ENCODE data around the gene KCNQ1.

Gene KCNQ1

DNA sequence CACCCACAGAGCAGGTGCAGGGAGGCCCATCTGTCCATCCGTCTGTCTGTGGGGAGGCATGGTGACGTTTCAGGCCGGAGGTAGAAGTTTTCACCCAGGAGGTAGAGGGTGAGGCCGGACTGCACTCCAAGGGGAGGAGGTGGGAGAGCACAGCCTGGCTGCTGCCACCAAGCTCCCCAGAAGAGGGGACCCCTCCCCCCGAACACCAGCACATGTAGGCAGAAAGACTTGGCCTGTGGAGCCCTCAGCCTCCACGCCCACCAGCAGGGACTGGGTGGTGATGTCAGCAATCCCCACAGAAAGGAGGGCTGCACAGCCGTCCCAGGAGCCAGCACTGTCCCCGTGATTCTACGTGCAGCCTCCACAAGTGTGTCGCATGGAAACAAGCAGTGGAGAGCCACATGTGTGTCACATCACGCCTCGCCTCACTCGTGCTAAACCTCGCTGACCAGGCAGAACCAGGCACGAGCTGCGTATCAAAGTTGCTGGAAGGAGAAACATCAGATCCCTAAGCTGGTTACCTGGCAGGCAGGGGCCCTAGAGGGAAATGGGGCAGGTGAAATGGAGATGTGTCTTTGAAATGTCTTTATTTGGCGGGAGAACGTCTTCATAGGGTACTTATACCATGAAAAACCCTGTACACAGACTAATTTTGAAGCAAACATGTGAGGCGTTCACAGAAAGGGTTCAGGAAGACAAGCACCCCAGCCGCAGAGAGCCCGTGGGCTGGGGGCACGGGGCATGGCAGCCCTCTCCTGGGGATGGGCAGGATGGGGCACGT lies 391.7 kb downstream of the KCNQ1 start:
- no peak for DNase-seq

DNA sequence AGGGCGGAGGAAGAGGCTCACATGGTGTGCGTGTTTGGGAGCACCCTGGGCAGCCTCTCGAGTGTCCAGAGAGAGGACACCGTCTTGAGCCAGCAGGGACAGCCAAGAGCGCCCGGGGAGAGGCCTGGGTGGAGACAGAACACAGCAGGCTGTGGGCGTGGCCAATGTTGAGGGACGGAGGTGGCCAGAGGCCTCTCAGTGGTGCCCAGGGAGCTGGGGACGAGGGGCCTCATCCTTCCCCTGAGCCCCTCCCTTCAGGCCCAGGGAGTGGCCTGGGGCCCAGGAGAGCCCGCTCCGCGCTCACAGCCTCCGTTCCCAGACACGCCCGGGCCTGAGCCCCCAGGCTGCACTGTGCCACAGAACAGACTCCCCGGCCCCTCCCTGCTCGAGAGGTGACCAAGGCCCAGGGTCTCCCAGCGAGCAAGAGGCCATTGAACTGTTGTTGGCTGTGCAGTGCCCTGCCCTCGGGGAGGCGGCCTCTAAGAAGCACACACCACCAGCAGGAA lies 392.3 kb downstream of the KCNQ1 start:
- DNase-seq: no peak

DNA sequence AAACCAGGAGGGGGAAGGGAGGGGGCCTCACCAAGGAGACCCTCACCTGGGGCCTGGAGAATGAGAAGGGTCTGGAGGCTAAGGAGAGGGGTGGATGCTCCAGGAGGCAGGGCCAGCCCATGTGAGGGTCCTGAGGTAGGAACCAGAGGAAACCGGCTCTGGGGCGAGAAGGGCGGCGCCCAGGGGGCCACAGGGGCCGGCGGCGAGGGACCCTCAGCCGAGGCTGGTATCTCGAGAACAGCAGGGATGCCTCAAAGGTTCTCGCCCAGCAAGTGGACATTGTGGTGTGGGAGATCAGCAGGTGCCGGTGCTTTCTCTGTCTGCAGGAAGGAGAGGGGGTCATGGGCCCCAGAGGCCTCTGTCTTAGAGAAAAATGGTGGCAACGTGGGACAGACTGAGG lies 392.8 kb downstream of the KCNQ1 start:
- DNase-seq: no peak

DNA sequence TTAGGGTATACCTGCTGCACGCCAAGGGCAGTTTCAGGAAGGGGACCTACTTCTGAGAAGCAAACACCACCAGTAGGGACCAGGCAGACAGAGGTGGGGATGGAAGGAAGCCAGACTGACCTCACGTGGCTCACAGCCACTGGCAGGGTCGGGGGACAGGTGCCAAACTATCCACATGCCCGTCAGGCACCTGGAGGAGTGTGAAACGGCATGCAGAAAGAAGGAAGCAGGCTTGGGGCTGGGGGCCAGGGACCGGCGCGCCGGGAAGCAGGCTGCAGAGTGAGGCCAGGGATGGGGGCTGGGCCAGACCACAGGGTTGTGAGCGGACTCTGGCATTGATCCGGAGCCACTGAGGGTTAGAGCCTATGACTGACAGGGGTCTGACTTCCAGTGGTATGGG lies 393.3 kb downstream of the KCNQ1 start:
- DNase-seq: no peak

DNA sequence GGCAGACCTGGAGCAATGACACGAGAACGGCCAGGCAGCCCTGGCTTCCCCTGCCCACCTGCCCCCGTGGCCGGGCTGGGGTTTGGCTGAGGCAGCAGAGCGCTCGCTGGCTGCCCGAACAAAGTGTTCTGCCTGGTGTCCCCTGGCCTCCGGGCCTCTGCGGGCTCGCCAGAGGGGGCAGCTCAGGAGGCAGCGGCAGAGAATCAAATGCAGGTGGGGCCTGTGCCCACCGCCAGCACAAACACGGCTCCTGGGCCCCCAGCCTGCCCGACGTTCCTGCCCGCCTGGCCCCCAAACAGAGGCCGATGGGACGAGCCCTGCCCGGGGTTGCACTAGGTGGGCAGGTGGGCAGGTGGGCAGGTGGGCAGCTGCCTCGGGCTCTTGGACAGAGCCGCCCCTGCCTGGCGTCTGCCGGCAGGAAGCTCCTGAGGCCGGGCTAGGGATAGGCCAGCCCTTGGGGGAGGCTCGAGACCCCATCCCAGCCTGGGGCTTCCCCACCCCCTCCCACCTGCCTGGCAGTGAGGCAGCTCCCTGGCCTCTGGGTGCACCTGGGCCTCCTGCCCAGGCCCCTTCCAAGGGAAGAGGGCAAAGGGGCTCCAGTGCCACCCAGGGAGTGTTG lies 394.0 kb downstream of the KCNQ1 start:
- DNase-seq: no peak

DNA sequence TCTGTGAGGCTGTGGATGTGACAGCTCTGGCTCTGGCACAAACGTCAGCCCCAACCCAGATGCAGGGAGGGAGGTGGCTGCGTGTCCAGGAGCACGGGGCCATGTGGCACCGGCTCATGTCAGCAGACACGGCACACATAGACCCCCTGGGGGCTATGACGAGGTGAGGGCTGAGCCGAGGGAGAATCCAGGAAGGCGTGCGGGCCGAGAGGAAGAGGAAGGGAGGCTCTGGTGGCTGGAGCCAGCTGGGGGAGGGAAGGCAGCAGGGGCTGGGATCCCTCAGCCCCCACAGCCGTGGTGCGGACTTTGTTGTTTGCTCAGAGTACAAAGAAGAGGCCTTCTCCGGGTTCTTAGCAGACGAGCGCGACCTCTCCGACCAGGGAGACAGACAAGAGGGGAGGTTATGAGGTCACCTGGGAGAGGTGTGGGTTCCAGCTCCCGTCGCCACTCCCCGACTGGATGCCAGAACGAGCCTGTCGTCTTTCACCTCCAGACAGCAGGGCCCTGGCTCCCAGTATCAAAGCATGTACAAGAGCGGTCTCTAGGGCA lies 394.7 kb downstream of the KCNQ1 start:
- no peak for DNase-seq

DNA sequence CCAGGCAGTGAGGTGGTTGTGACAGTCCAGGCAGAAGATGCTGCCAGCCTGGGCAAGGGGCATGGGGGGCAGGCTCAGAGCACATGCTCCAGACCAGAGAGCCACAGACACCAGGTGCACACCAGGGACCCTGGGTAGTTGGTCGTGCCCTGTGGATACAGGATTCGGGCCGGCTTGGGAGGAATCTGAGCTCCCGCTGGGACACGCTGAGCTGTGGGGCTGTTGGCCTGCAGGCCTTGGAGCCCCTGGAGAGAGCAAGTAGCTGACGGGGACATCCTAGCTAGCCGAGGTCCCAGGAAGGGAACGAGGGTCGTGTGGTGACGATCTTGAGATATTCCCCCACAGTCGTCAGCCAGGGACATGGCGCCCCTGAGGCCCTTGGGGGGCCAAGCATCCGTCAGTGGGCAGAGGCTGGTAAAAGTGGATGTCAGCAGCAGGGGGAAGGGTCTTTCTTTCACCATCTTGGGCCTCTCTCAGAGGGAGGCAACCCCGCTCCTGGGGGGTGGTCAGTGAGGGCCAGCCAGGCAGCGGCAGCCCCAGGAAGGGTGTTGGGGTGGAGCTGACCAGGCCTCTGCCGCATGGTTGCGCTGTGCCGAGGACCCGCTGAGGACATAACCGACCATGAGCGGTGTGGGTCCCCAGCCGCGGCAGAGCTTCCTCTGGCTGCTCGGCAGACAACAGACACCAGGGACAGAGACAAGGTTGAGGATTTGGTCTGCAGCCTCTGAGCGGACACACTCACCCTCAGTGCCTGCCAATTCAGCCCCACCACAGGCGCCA lies 396.8 kb downstream of the KCNQ1 start:
- no peak for DNase-seq

DNA sequence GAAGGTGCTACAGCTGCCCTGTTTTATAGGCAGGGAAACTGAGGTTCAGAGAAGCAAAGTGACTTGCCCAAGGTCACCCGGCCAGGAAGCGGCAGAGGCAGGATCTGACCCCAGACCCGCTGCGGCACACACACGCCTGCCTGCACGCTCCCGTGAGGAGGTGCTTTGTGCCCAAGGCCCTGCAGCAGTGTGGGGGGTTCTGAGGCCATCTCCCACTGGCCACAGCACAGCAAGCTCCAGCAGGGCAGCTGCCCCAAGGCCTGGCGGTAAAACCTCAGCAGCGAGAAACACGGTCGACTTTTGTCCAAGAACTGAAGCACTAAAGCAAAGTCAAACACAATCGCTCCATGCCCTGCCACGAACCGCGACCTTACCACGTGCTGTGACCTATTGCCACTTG lies 398.1 kb downstream of the KCNQ1 start:
- no peak for DNase-seq

DNA sequence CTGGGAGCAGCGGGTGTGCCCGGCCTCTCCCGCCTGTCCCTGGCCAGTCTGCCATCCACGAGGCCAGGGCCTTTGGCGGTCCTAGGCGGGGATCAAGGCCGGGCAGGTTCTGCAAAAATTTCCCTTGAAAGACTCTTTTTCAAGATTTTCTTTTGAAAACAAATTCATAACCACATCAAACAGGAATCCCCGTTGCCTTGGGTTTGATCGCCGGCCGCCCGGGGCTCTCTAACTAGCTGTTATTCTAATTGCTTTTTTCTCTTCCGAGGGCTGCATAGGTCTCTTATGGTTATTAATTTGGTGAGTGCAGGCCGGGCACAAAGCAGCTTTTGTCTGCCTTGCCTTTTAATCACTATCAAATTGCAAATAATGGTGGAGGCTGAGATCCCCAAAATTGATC lies 398.7 kb downstream of the KCNQ1 start:
- DNase-seq: no peak

DNA sequence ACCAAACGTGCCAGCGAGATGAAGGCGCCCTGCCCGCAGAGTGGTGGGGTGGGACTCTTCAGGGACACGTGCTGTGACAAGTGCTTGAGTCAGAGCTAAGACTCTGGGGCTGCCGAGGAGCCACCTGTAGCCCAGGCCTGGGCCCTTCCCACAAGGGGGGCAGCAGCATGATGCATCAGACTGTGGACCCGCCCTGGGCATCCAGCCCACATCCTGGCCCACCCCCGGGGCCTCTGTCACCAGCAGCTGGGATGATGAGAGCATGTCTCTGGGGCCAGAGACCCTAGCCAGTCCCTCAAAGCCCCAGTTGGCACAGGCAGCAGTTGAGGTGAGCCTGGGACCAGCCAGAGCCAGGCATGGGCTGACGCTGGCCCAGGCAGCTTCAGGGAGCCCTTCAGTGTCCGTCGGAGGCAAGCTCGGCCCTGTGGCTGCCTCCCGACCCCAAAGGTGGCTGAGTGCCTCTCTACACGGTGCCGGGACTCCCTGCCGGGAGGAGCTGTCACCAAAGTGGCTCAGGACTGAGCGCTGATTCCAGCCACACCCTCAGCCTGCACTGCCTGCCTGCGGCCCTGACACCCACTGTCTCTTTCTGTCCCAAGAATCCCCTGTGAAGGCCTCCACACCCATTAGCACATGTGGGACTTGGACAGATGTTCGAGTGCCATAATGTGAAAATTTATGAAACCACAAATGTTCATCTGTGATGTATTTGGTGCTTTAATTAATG lies 399.5 kb downstream of the KCNQ1 start:
- no peak for DNase-seq

DNA sequence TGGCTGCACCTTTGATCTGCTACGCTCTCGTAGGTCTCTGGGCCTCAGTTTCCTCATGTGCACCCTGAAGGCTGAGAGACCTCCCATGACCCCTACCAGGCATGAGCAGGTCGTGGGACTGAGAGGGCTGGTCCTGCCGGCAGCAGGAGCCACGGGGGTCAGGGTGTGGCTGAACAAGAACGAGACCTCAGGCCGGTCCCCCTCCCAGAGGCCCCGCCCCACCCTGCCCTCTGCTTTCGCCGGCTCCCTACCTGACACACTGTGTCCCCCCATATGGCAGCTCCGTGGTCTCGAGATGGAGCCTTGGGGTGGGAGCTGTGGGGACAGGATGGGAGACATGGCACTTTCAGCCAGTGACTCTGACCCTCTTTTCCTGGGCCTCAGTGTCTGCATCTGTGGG lies 400.2 kb downstream of the KCNQ1 start:
- DNase-seq: no peak

DNA sequence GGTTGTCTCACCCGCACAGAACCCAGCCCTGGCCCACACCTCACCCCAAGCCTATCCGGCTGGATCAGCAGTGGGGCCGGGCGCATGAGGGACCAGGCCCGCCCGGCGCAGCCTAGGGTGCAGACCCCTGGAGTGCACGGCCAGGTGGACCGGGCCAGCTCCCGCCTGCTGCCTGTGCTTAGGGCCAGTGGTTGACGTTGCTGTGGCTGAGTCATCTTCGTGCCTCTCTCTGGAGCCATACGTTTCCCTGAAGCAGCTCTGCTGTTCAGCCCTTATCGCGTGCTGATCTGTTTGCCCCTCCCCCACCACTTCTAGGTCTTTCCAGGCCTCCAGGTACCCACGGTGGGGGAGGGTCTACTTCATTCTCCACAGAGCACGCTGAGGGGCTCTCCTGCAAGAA lies 401.2 kb downstream of the KCNQ1 start:
- no peak for DNase-seq

DNA sequence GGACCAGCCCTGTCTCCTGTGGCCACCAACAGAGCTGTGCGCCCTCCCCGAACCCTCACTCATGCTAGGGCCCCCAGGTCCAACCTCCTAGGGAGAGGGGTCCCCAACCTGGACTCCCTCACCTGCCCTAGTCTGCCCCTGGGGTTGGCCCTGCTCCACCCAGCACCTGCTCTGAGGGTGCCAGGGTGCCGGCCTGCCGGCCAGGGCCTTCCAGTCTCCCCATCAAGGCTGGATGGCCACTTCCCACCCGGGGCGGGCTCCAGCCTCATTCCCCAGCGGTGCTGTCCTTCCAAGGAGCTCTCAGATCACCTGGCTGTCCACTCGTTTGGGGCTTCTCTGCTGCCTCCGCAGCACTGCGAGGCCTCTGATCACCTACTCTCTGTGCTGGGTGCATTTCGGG lies 401.7 kb downstream of the KCNQ1 start:
- DNase-seq: no peak

DNA sequence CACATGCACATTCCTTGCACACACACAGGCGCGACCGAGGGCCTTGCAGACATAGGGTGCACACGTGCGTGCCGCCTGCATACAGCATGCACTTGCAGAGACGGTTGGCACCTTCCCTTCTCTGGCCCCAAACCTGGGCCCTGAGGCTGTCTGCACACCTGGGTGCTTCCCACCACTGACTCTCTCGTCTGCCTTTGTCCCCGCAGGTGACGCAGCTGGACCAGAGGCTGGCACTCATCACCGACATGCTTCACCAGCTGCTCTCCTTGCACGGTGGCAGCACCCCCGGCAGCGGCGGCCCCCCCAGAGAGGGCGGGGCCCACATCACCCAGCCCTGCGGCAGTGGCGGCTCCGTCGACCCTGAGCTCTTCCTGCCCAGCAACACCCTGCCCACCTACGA lies 402.8 kb downstream of the KCNQ1 start:
- no peak for DNase-seq

DNA sequence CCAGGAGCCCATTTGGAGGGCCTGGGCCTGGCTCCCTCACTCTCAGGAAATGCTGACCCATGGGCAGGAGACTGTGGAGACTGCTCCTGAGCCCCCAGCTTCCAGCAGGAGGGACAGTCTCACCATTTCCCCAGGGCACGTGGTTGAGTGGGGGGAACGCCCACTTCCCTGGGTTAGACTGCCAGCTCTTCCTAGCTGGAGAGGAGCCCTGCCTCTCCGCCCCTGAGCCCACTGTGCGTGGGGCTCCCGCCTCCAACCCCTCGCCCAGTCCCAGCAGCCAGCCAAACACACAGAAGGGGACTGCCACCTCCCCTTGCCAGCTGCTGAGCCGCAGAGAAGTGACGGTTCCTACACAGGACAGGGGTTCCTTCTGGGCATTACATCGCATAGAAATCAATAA lies 403.7 kb downstream of the KCNQ1 start:
- no peak for DNase-seq

DNA sequence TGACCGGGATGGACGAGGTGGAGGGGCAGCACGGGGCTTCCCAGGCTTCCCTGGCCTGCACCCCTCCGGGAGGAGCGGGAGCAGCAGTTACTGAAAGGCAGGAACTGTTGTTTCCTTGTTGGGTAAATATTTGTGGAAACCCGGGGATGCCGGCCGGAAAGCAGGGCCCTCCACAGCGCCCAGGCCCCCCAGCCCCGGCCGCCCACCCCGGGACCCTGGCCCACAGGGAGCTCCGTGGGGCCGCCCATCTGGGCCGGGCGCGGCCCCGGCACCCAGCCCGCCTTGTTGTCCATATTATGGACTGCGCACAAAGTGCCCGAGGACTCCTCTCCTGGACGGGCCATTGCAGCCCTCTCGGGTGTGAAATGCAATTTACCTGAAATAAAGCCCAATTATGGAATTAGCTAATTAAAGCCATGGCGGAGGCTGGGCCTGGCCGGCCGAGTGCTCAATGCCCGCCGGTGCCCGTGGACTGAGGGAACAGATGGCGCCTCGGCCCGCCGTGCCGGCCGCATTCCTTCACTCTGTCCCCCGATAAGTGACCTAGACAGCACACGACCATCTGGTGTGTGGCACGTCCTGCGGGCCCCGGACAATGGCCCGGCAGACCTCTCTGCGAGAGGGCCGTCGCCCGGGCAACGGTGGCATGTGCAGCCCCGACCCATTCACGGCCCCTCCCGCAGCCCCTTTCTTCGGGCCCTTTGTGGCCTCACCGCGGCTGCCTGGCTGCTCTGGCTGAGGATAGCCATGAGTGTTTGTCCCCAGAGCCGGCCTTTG lies 405.4 kb downstream of the KCNQ1 start:
- no peak for DNase-seq

DNA sequence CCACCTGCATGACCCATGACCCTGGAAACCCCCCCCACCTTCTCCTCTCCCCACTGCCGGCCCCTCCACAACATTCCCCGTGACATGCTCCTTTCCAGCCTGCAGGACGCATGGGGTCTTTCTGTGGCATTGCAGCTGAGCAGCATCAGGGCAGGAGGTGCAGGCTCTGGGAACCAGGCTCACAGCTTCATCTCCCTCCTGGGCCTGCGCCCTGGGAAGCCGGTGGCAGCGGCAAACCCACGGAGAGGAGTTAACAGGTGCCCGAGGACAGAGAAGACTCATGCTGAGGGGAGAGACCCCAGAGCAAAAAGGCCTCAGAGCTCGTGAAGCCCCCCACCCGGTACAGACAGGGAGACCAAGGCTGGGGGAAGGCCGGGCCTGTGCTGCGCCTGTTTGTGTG lies 408.6 kb downstream of the KCNQ1 start:
- no peak for DNase-seq

DNA sequence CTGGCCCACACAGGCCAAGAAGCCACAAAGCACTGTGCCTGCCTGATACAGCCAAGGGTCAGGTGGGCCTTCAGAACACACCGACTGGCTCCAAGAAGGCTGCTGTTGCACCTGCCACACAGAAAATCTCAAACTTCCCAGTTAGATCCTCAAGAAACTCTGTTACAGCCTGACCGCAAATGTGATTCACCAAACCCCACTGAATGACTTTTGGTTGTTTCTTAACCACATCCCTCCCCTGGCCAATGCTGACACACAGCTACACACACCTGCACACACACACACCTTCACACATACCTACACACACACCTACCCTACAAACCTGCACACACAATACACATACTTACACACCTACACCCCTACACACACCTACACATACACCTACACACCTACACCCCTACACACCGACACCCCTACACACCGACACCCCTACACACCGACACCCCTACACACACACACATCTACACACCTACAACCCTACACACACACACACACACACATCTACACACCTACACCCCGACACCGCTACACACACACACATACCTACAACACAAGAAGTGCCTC lies 409.3 kb downstream of the KCNQ1 start:
- DNase-seq: no peak

DNA sequence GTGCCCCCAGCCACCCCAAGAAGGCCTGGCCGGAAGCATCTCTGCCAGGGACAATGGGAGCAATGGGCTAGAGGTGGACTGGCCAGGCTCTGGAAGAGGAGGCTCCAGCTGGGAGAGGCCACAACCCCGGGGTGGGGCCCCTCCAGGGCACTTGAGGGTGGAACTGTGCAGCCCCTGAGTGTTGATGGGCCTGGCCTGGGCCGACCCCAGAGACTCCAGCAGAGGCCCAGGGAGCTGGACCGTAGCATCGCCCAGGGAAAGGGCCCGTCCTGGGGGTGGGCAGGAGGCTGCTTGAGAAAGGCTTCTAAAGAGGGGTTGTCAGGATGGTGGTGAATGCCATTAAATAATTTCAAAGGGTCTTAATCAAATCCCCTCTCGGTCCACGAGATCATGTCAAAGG lies 410.4 kb downstream of the KCNQ1 start:
- no peak for DNase-seq

DNA sequence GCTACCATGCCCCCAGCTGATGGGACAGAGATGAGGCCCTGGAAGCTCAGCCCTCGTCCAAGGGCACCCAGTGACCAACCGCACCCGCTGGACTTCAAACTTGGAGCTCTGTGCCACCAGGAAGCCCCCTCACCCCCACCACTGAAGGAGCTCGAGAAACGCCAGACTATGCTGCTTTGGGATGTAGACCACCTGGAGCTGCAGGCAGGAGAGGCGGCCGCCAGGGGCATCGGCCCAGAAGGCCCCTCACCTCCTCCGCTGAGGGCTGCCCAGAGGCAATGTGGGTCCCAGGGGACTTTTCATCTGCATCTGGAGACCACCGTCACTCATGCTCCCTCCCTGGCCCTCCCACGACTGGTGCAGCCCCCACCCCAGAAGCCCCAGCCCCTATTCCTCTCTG lies 412.5 kb downstream of the KCNQ1 start:
- DNase-seq: no peak

DNA sequence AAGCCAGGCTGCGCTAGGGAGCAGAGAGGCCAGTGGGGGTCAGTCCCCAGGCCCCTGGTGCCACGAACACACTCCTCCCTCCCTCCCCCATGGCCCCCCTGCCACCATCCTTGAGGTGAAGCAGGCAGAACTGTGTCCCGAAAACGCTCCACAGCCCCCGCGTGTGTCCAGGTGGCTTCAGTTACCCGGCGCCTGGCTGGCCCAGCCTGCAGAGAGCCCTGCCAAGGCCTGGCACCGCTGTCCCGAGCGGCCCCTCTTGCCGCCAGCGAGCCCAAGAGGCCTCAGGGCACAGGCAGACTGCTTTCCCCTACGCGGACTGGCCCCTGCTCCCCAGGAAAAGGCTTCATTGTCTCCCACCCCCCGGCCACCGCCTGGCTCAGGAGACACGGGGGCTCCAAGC lies 413.1 kb downstream of the KCNQ1 start:
- no peak for DNase-seq

All from activated naive CD4-positive, alpha-beta T cell treated with Interleukin-2 at 50 U/mL for 16 hours (primary cell).